ENCODE results near the gene ADGRV1. TPM values are rescaled to one million over a fixed set of nuclear protein-coding genes. Genes with fewer than 3 reads are reported as not detected.
A peak's percentile ranks its signal among the peaks of the same experiment; 100 is the strongest.

ADGRV1 gene
- total and polyA plus RNA-seq, 9 of the 15 experiments (the other 6 are each of a cell fraction or from before 2014, with no cell fraction given): 21.7 to 156 (median 58.2) TPM

DNA sequence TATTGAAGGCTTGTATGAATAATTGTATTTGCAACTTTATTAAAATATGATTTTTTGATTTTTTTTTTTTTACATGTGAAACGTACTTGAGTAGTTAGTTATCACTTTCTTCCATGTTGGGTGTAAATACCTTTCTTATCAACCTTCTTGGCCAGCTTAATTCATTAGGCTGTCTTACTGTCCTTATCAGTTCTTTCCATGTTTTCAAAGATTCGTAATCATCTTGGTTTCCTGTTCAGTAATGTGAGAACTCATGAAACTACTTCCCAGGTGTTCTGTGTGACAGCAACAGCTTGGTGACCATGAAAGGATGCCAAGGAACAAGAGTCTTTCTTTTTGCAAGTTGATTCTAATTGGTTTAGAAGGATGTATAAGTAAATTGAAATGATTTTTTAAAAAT lies 100.0 kb downstream of the ADGRV1 start (continued):
- TF ChIP-seq, protein P1, sequence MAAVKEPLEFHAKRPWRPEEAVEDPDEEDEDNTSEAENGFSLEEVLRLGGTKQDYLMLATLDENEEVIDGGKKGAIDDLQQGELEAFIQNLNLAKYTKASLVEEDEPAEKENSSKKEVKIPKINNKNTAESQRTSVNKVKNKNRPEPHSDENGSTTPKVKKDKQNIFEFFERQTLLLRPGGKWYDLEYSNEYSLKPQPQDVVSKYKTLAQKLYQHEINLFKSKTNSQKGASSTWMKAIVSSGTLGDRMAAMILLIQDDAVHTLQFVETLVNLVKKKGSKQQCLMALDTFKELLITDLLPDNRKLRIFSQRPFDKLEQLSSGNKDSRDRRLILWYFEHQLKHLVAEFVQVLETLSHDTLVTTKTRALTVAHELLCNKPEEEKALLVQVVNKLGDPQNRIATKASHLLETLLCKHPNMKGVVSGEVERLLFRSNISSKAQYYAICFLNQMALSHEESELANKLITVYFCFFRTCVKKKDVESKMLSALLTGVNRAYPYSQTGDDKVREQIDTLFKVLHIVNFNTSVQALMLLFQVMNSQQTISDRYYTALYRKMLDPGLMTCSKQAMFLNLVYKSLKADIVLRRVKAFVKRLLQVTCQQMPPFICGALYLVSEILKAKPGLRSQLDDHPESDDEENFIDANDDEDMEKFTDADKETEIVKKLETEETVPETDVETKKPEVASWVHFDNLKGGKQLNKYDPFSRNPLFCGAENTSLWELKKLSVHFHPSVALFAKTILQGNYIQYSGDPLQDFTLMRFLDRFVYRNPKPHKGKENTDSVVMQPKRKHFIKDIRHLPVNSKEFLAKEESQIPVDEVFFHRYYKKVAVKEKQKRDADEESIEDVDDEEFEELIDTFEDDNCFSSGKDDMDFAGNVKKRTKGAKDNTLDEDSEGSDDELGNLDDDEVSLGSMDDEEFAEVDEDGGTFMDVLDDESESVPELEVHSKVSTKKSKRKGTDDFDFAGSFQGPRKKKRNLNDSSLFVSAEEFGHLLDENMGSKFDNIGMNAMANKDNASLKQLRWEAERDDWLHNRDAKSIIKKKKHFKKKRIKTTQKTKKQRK (IDR thresholded peaks at IDR 0.05; ENCODE audit: borderline replicate concordance, low read depth, low read length): no peak
- TF ChIP-seq TAF7 (tag; IDR thresholded peaks at IDR 0.05): no peak
- TF ChIP-seq, protein P2, sequence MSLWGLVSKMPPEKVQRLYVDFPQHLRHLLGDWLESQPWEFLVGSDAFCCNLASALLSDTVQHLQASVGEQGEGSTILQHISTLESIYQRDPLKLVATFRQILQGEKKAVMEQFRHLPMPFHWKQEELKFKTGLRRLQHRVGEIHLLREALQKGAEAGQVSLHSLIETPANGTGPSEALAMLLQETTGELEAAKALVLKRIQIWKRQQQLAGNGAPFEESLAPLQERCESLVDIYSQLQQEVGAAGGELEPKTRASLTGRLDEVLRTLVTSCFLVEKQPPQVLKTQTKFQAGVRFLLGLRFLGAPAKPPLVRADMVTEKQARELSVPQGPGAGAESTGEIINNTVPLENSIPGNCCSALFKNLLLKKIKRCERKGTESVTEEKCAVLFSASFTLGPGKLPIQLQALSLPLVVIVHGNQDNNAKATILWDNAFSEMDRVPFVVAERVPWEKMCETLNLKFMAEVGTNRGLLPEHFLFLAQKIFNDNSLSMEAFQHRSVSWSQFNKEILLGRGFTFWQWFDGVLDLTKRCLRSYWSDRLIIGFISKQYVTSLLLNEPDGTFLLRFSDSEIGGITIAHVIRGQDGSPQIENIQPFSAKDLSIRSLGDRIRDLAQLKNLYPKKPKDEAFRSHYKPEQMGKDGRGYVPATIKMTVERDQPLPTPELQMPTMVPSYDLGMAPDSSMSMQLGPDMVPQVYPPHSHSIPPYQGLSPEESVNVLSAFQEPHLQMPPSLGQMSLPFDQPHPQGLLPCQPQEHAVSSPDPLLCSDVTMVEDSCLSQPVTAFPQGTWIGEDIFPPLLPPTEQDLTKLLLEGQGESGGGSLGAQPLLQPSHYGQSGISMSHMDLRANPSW (CRISPR knock-in tag; IDR thresholded peaks at IDR 0.05): no peak
- TF ChIP-seq ZNF76 (CRISPR knock-in tag; IDR thresholded peaks at IDR 0.05; ENCODE audit: borderline replicate concordance): no peak
- TF ChIP-seq ZNF830 (CRISPR knock-in tag; IDR thresholded peaks at IDR 0.05): no peak
- TF ChIP-seq, protein P3, sequence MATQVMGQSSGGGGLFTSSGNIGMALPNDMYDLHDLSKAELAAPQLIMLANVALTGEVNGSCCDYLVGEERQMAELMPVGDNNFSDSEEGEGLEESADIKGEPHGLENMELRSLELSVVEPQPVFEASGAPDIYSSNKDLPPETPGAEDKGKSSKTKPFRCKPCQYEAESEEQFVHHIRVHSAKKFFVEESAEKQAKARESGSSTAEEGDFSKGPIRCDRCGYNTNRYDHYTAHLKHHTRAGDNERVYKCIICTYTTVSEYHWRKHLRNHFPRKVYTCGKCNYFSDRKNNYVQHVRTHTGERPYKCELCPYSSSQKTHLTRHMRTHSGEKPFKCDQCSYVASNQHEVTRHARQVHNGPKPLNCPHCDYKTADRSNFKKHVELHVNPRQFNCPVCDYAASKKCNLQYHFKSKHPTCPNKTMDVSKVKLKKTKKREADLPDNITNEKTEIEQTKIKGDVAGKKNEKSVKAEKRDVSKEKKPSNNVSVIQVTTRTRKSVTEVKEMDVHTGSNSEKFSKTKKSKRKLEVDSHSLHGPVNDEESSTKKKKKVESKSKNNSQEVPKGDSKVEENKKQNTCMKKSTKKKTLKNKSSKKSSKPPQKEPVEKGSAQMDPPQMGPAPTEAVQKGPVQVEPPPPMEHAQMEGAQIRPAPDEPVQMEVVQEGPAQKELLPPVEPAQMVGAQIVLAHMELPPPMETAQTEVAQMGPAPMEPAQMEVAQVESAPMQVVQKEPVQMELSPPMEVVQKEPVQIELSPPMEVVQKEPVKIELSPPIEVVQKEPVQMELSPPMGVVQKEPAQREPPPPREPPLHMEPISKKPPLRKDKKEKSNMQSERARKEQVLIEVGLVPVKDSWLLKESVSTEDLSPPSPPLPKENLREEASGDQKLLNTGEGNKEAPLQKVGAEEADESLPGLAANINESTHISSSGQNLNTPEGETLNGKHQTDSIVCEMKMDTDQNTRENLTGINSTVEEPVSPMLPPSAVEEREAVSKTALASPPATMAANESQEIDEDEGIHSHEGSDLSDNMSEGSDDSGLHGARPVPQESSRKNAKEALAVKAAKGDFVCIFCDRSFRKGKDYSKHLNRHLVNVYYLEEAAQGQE (IDR thresholded peaks at IDR 0.05; ENCODE audit: borderline replicate concordance): peak; percentile 18; the same call in 1 of the 2 replicates
- TF ChIP-seq, protein P3 (CRISPR knock-in tag; IDR thresholded peaks at IDR 0.05; ENCODE audit: low read depth): no peak
- no peak for TF ChIP-seq CBFB (CRISPR knock-in tag; IDR thresholded peaks at IDR 0.05)
- no peak for TF ChIP-seq TAF15 (IDR thresholded peaks at IDR 0.05; ENCODE audit: low read depth, low read length)
- TF ChIP-seq RAD21 (CRISPR knock-in tag; conservative IDR thresholded peaks at IDR 0.05 in 1 of 2, IDR thresholded peaks at IDR 0.05 in 1 of 2): no peak
- TF ChIP-seq EZH2 (IDR thresholded peaks at IDR 0.05; ENCODE audit: borderline replicate concordance, low read depth, low read length): no peak
- TF ChIP-seq EWSR1 (IDR thresholded peaks at IDR 0.05; ENCODE audit: borderline replicate concordance, low read depth, partially characterized antibody): no peak
- no peak for TF ChIP-seq PRPF4 (IDR thresholded peaks at IDR 0.05; ENCODE audit: insufficient read depth, low read depth, low read length, poor library complexity, severe bottlenecking)
- TF ChIP-seq, protein P4, sequence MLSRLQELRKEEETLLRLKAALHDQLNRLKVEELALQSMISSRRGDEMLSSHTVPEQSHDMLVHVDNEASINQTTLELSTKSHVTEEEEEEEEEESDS (CRISPR knock-in tag; IDR thresholded peaks at IDR 0.05): no peak

All from K562 (cell line).